Measurements from ENCODE around the gene THBS1. TPM values are rescaled to one million over a fixed set of nuclear protein-coding genes. Genes with fewer than 3 reads are reported as not detected.

THBS1 gene
- total and polyA plus RNA-seq, 4 experiments from 2014 or later: 0.77 to 7.6 (median 2.6) TPM

DNA sequence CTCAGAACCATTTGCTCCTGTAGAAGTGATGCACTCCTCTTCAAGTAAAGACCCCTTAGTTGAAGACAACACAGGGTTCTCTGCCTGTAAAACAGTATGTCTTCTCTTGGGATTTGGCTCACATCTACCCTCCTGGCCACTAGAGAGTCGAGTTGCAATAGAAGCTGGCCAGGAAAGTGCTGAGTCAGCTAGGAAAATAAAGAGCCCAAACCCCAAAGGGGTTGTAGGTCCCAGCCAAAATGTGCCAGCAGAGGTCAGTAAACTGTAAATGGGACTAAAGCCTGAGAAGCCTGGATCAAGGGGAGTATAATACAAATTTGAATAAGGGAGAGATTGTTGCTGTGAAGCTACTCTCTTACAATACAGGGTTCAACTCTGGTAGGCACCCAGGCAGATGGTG, 37.2 kb upstream of the THBS1 start:
- DNase-seq: no peak
- peaks cover 6 to 16% of the 10 kb centered on the region in 2 donors for H3K27me3 Mint-ChIP-seq
- peaks cover 0 to 1% (median 0%) of the 10 kb centered on the region in 4 donors for H3K4me1 Mint-ChIP-seq
- intact Hi-C loops (cut with micrococcal nuclease): no loop called here
- H3K9me3 Mint-ChIP-seq: peaks cover 2 to 25% (median 12%) of the 10 kb centered on the region in 8 donors
- no peak overlapping the region for H3K27ac ChIP-seq (ENCODE audit: low read depth, low read length)
- H3K36me3 Mint-ChIP-seq: peaks cover 0 to 3% of the 10 kb centered on the region in 2 donors
- no peaks in the 10 kb centered on the region for H3K9me3 ChIP-seq (ENCODE audit: control insufficient read depth in 1 of 2, low read length in 2 of 2)
- no peak overlapping the region for H3K4me3 ChIP-seq (ENCODE audit: low read length in 2 of 2)
- H3K27ac Mint-ChIP-seq: no peak overlapping the region
- H3K4me3 Mint-ChIP-seq: no peak overlapping the region
- ChIA-PET CTCF (ENCODE audit: partially characterized antibody) (no interaction called here), POLR2A (ENCODE audit: partially characterized antibody) (no interaction called here)
- H3K27me3 ChIP-seq (ENCODE audit: insufficient read depth, low read length): no peaks in the 10 kb centered on the region
- no peaks in the 10 kb centered on the region for H3K36me3 ChIP-seq (ENCODE audit: insufficient read depth, low read length)
- H3K4me1 ChIP-seq (ENCODE audit: insufficient read depth, low read length): no peaks in the 10 kb centered on the region

DNA sequence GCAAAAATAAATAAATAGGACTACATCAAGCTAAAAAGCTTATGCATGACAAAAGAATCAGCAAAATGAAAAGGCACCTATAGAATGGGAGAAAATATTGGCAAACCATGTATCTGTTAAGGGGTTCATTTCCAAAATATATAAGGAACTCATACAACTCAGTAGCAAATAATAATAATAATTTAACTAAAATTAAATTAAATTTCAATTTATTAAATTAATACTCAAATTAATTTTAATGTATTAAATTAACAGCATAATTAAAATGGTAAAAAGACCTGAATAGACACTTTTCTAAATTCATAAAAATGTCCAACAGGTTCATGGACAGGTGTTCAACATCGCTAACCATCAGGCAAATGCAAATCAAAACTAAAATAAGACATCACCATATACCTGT, 34.0 kb upstream of the THBS1 start:
- CTCF ChIA-PET (ENCODE audit: partially characterized antibody): no interaction called here
- POLR2A ChIA-PET (ENCODE audit: partially characterized antibody): no interaction called here
- peaks cover 14 to 18% of the 10 kb centered on the region in 2 donors for H3K27me3 Mint-ChIP-seq
- no peak for DNase-seq
- H3K4me3 Mint-ChIP-seq: no peak overlapping the region
- no peaks in the 10 kb centered on the region for H3K4me1 Mint-ChIP-seq
- no peak overlapping the region for H3K27ac Mint-ChIP-seq
- H3K9me3 Mint-ChIP-seq: peaks cover 2 to 25% (median 12%) of the 10 kb centered on the region in 8 donors
- intact Hi-C loops (cut with micrococcal nuclease): no loop called here
- H3K9me3 ChIP-seq (ENCODE audit: control insufficient read depth in 1 of 2, low read length in 2 of 2): no peaks in the 10 kb centered on the region
- no peaks in the 10 kb centered on the region for H3K36me3 ChIP-seq (ENCODE audit: insufficient read depth, low read length)
- no peaks in the 10 kb centered on the region for H3K27me3 ChIP-seq (ENCODE audit: insufficient read depth, low read length)
- no peak overlapping the region for H3K4me3 ChIP-seq (ENCODE audit: low read length in 2 of 2)
- H3K36me3 Mint-ChIP-seq: peaks cover 0 to 3% of the 10 kb centered on the region in 2 donors
- no peaks in the 10 kb centered on the region for H3K4me1 ChIP-seq (ENCODE audit: insufficient read depth, low read length)
- no peak overlapping the region for H3K27ac ChIP-seq (ENCODE audit: low read depth, low read length)

DNA sequence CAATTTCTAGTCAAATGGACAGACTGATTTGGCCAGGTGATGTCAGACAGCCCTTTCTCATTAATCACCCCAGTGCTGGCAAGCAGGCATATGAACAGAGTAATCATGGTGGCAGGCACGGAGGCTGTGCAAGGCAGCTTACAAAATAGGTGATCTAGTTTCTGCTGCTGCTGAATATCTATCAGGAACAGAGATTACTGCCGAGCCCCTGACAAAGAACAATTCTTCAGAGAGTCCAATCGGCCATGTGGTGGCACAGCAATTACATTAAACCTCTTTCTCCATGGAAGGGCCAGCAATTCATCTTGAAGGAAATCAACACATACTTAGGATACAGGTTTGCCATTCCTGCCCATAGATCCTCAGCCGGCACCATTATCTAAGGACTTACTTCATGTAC, 32.3 kb upstream of the THBS1 start:
- Histone ChIP-seq H3K4me1 (ENCODE audit: insufficient read depth, low read length) (no peaks in the 10 kb centered on the region), H3K4me3 (ENCODE audit: low read length in 2 of 2) (no peak overlapping the region), H3K9me3 (ENCODE audit: control insufficient read depth in 1 of 2, low read length in 2 of 2) (no peaks in the 10 kb centered on the region), H3K27me3 (ENCODE audit: insufficient read depth, low read length) (no peaks in the 10 kb centered on the region), H3K27ac (ENCODE audit: low read depth, low read length) (no peak overlapping the region), H3K36me3 (ENCODE audit: insufficient read depth, low read length) (no peaks in the 10 kb centered on the region)
- intact Hi-C loops (cut with micrococcal nuclease): no loop called here
- H3K27ac Mint-ChIP-seq: no peak overlapping the region
- H3K4me1 Mint-ChIP-seq: no peaks in the 10 kb centered on the region
- CTCF ChIA-PET (ENCODE audit: partially characterized antibody): no interaction called here
- POLR2A ChIA-PET (ENCODE audit: partially characterized antibody): no interaction called here
- no peaks in the 10 kb centered on the region for H3K36me3 Mint-ChIP-seq
- DNase-seq: no peak
- no peak overlapping the region for H3K4me3 Mint-ChIP-seq
- H3K9me3 Mint-ChIP-seq: peaks cover 2 to 20% (median 11%) of the 10 kb centered on the region in 8 donors
- H3K27me3 Mint-ChIP-seq: peaks cover 11 to 20% of the 10 kb centered on the region in 2 donors

DNA sequence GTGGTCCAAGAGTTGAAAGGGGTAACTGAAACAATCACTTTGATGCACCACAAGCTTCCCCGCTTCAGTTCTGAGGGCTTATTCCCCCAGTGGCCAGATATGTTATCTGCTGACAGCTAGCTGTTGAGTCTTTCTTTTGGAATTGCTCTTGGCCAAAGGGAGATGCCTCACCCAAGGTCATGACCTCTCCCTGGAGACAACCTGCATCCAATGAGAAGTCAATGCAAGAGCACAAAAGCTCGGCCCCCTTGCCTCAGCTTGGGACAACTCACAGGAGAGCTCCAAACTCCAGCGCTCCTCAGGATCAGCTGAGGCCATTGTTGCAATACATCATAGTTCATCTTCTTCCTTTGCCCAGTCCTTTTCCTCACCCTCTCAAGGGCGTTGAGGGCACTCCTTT, 31.0 kb upstream of the THBS1 start:
- H3K4me3 ChIP-seq (ENCODE audit: low read length in 2 of 2): no peak overlapping the region
- no peak overlapping the region for H3K27ac Mint-ChIP-seq
- H3K4me1 ChIP-seq (ENCODE audit: insufficient read depth, low read length): no peaks in the 10 kb centered on the region
- CTCF ChIA-PET (ENCODE audit: partially characterized antibody): no interaction called here
- no peaks in the 10 kb centered on the region for H3K4me1 Mint-ChIP-seq
- H3K4me3 Mint-ChIP-seq: no peak overlapping the region
- POLR2A ChIA-PET (ENCODE audit: partially characterized antibody): no interaction called here
- intact Hi-C loops (cut with micrococcal nuclease): no loop called here
- H3K27me3 ChIP-seq (ENCODE audit: insufficient read depth, low read length): no peaks in the 10 kb centered on the region
- peaks cover 2 to 10% (median 6%) of the 10 kb centered on the region in 8 donors for H3K9me3 Mint-ChIP-seq
- no peak overlapping the region for H3K27ac ChIP-seq (ENCODE audit: low read depth, low read length)
- peak in 1 of 5 donors; percentile 18 for DNase-seq
- H3K36me3 Mint-ChIP-seq: no peaks in the 10 kb centered on the region
- H3K9me3 ChIP-seq (ENCODE audit: control insufficient read depth in 1 of 2, low read length in 2 of 2): no peaks in the 10 kb centered on the region
- peaks cover 9 to 14% of the 10 kb centered on the region in 2 donors for H3K27me3 Mint-ChIP-seq
- H3K36me3 ChIP-seq (ENCODE audit: insufficient read depth, low read length): no peaks in the 10 kb centered on the region

DNA sequence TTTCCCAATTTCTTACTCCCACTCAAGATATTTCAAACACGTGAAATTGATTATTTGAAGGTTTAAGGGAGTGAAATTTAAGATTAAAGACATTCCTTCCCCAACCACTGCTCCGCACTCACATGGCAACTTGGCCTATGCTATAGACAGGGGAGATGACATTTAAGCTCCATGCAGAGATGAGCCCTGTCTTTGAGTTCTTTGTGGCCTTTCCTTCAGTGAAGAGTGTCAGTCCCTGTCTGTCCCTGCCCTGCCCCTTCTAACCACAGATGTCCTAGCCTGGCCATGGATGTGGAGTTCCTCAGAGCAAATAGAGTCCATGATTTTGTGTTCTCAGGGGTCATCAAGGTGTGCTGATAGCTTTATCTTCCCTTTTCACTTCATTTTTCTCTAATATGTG, 29.4 kb upstream of the THBS1 start:
- POLR2A ChIA-PET (ENCODE audit: partially characterized antibody): no interaction called here
- CTCF ChIA-PET (ENCODE audit: partially characterized antibody): no interaction called here
- H3K9me3 ChIP-seq (ENCODE audit: control insufficient read depth in 1 of 2, low read length in 2 of 2): no peaks in the 10 kb centered on the region
- H3K27me3 ChIP-seq (ENCODE audit: insufficient read depth, low read length): no peaks in the 10 kb centered on the region
- no peaks in the 10 kb centered on the region for H3K36me3 ChIP-seq (ENCODE audit: insufficient read depth, low read length)
- H3K4me1 Mint-ChIP-seq: no peaks in the 10 kb centered on the region
- H3K27ac Mint-ChIP-seq: no peak overlapping the region
- H3K36me3 Mint-ChIP-seq: no peaks in the 10 kb centered on the region
- H3K4me3 Mint-ChIP-seq: no peak overlapping the region
- DNase-seq: no peak
- intact Hi-C loops (cut with micrococcal nuclease): no loop called here
- H3K27me3 Mint-ChIP-seq: peaks cover 4 to 14% of the 10 kb centered on the region in 2 donors
- H3K4me3 ChIP-seq (ENCODE audit: low read length in 2 of 2): no peak overlapping the region
- H3K4me1 ChIP-seq (ENCODE audit: insufficient read depth, low read length): no peaks in the 10 kb centered on the region
- H3K9me3 Mint-ChIP-seq: peaks cover 0 to 2% (median 0%) of the 10 kb centered on the region in 8 donors
- H3K27ac ChIP-seq (ENCODE audit: low read depth, low read length): no peak overlapping the region

DNA sequence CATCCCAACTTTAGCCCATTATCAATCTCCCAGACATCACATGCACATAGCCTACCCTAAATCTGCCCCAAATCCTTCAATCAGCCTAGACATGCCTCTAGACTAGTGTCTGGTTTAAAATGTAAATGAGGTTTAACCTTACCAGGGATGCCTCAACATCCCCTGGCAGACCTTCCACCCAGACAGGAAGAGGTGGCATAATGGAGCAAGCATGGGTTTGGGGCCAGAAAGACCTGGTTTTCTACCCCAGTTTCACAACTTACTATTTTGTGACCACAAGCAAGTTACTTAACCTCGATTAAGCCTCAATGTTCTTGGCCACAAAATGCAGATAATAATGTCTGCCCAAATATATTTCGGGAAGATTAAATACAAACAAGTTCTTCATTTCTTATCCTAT, 28.3 kb upstream of the THBS1 start:
- H3K4me3 ChIP-seq (ENCODE audit: low read length in 2 of 2): no peak overlapping the region
- no peaks in the 10 kb centered on the region for H3K36me3 ChIP-seq (ENCODE audit: insufficient read depth, low read length)
- POLR2A ChIA-PET (ENCODE audit: partially characterized antibody): no interaction called here
- Mint-ChIP-seq H3K9me3 (peaks cover 0 to 2% (median 0%) of the 10 kb centered on the region in 8 donors), H3K27ac (no peak overlapping the region), H3K4me3 (no peak overlapping the region), H3K4me1 (no peaks in the 10 kb centered on the region), H3K27me3 (peaks cover 2 to 14% of the 10 kb centered on the region in 2 donors), H3K36me3 (no peaks in the 10 kb centered on the region)
- H3K9me3 ChIP-seq (ENCODE audit: control insufficient read depth in 1 of 2, low read length in 2 of 2): no peaks in the 10 kb centered on the region
- intact Hi-C loops (cut with micrococcal nuclease): no loop called here
- H3K27me3 ChIP-seq (ENCODE audit: insufficient read depth, low read length): no peaks in the 10 kb centered on the region
- no peak overlapping the region for H3K27ac ChIP-seq (ENCODE audit: low read depth, low read length)
- no peak for DNase-seq
- CTCF ChIA-PET (ENCODE audit: partially characterized antibody): no interaction called here
- no peaks in the 10 kb centered on the region for H3K4me1 ChIP-seq (ENCODE audit: insufficient read depth, low read length)

DNA sequence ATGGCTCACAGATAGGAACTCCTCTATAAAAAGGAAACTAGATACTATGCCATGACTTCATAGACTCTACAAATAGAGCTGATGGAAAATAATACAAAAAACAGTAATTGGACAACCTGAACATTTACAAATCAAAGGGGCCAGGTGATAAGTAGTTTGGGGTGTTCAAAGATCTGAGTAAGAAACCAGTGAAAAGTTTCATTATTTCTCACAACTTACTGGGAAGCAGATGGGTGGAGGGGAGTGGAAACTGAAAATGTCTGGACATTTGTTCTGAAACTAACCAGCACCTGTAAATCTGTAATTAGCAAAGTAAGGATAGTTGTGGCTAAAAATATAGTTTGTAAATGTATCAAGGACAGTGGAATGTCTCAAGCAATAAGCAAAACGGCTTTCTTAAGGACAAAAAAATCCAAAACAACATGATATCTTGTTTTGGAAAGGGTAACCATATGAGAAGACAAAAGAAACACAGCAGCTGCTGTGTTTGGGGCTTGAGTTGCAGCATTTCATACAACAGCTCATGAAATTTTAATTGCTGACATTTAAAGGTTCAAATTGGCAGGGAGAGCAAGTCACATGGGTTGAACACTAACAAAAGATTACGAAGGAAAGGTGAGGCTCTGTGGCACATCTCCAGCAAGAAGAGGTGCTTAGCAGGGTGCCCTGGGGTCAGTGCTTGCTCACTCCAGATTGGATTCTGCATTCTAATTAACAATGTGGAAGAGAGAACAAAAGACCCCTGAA, 26.8 kb upstream of the THBS1 start:
- peaks cover 2 to 13% of the 10 kb centered on the region in 2 donors for H3K27me3 Mint-ChIP-seq
- CTCF ChIA-PET (ENCODE audit: partially characterized antibody): no interaction called here

More for the DNA sequence above, 26.8 kb upstream of the THBS1 start:
- Histone ChIP-seq H3K9me3 (ENCODE audit: control insufficient read depth in 1 of 2, low read length in 2 of 2) (no peaks in the 10 kb centered on the region), H3K36me3 (ENCODE audit: insufficient read depth, low read length) (no peaks in the 10 kb centered on the region), H3K27ac (ENCODE audit: low read depth, low read length) (no peak overlapping the region), H3K4me3 (ENCODE audit: low read length in 2 of 2) (no peak overlapping the region), H3K27me3 (ENCODE audit: insufficient read depth, low read length) (no peaks in the 10 kb centered on the region), H3K4me1 (ENCODE audit: insufficient read depth, low read length) (no peaks in the 10 kb centered on the region)
- POLR2A ChIA-PET (ENCODE audit: partially characterized antibody): no interaction called here
- no peaks in the 10 kb centered on the region for H3K4me1 Mint-ChIP-seq
- intact Hi-C loops (cut with micrococcal nuclease): no loop called here
- H3K27ac Mint-ChIP-seq: no peak overlapping the region
- no peak for DNase-seq
- peaks cover 0 to 2% (median 0%) of the 10 kb centered on the region in 8 donors for H3K9me3 Mint-ChIP-seq
- H3K36me3 Mint-ChIP-seq: no peaks in the 10 kb centered on the region
- H3K4me3 Mint-ChIP-seq: no peak overlapping the region

Measured in CD4-positive, alpha-beta memory T cell (primary cell).